GM13977 (cell line): ENCODE data around the gene TMEM52.
"Not testable (repeated sequence)": the region's sequence is repeated elsewhere in the genome, so short reads cannot be mapped to it uniquely, and the experiment has no call there.

ENCODE experiments used
- DNase-seq: peaks from one replicate; pipeline ENCODE4 v3.0.0; 2012; ENCODE audit warnings: low spot score
- CTCF ChIP-seq: IDR thresholded peaks from 2 replicates; pipeline ENCODE4 v1.5.1; 2012; ENCODE audit warnings: mild to moderate bottlenecking, control low read depth; ENCODE audit not compliant: insufficient read depth; ENCODE audit errors: extremely low read depth, missing control alignments
- in situ Hi-C: fragments of 300-500 bp; cut with MboI; formaldehyde crosslinking; loops from one replicate; pipeline ENCODE4 v1.12.0; 2022; ENCODE audit warnings: low sequenced_read_pairs, low pct_unique_long_range_greater_than_20kb, mixed read lengths, inconsistent platforms; ENCODE audit not compliant: unreplicated experiment

Gene TMEM52

GRCh38 chr1:1892079-1892762 lies 26.9 kb downstream of the TMEM52 start:
- no peak for TF ChIP-seq CTCF
- no peak for DNase-seq
- in situ Hi-C loops = no loop called here

- no peak for TF ChIP-seq CTCF
- in situ Hi-C loops = no loop called here
- peak; percentile 87 for DNase-seq
These were observed 27.6 kb downstream of the TMEM52 start for GRCh38 chr1:1891349-1892078.

- peak; percentile 98 for DNase-seq
- TF ChIP-seq CTCF = no peak
- in situ Hi-C loops = no loop called here
These were observed 28.4 kb downstream of the TMEM52 start, which contains the start of gene GNB1 for GRCh38 chr1:1890506-1891348. GNB1 (minus strand) TSS chr1:1891087; CDS start chr1:1825453, 65,634 bp downstream.

- DNase-seq = peak; percentile 84
- in situ Hi-C loops = no loop called here
- TF ChIP-seq CTCF = no peak
These were observed 29.1 kb downstream of the TMEM52 start for GRCh38 chr1:1889847-1890505.

GRCh38 chr1:1889090-1889750 lies 29.9 kb downstream of the TMEM52 start:
- TF ChIP-seq CTCF = no peak
- no peak for DNase-seq
- in situ Hi-C loops = no loop called here

GRCh38 chr1:1883890-1884289 lies 35.2 kb downstream of the TMEM52 start:
- DNase-seq, in situ Hi-C loops: not testable (repeated sequence)
